OCI-LY3 (cell line): Measurements from ENCODE around the gene SND1.

Source experiments
- EZH2phosphoT487 ChIP-seq: fragments of 200-600 bp; shearing (Covaris generic); IDR thresholded peaks from 2 replicates; pipeline ENCODE4 v1.6.1; 2018; ENCODE audit warnings: antibody characterized with exemption, mixed run types, low read depth
- TF ChIP-seq, protein P1 (sequence below): fragments of 200-600, 300-600 bp; sonication (generic); IDR thresholded peaks from 2 replicates; pipeline ENCODE4 v1.5.1; 2014; ENCODE audit warnings: antibody characterized with exemption, low read length, low read depth

GRCh38 chr7:127690337-127690736, 38.3 kb downstream of the SND1 start:
- TF ChIP-seq, protein P1, sequence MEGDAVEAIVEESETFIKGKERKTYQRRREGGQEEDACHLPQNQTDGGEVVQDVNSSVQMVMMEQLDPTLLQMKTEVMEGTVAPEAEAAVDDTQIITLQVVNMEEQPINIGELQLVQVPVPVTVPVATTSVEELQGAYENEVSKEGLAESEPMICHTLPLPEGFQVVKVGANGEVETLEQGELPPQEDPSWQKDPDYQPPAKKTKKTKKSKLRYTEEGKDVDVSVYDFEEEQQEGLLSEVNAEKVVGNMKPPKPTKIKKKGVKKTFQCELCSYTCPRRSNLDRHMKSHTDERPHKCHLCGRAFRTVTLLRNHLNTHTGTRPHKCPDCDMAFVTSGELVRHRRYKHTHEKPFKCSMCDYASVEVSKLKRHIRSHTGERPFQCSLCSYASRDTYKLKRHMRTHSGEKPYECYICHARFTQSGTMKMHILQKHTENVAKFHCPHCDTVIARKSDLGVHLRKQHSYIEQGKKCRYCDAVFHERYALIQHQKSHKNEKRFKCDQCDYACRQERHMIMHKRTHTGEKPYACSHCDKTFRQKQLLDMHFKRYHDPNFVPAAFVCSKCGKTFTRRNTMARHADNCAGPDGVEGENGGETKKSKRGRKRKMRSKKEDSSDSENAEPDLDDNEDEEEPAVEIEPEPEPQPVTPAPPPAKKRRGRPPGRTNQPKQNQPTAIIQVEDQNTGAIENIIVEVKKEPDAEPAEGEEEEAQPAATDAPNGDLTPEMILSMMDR = no peak
- no peak for TF ChIP-seq EZH2phosphoT487
